Myocyte (in vitro differentiated cells): ENCODE data around the gene FHOD3. TPM values are rescaled to one million over a fixed set of nuclear protein-coding genes. Genes with fewer than 3 reads are reported as not detected.
A peak's percentile ranks its signal among the peaks of the same experiment; 100 is the strongest.

Experiments
- DNase-seq: peaks from one replicate; pipeline ENCODE4 v3.0.0-alpha.2; 2012; ENCODE audit warnings: low read depth
- total RNA-seq: library from RNA; depleted of rRNA; stranded (reverse); fragments of >200 nt; gene quantifications from 2 replicates; pipeline ENCODE4 v1.2.3, GENCODE V29; 2014

The FHOD3 gene
- total RNA-seq, 1 donor from 2014 or later = 57.5 TPM

GRCh38 chr18:36505665-36506064, 208.2 kb downstream of the FHOD3 start:
- DNase-seq = no peak

DNA sequence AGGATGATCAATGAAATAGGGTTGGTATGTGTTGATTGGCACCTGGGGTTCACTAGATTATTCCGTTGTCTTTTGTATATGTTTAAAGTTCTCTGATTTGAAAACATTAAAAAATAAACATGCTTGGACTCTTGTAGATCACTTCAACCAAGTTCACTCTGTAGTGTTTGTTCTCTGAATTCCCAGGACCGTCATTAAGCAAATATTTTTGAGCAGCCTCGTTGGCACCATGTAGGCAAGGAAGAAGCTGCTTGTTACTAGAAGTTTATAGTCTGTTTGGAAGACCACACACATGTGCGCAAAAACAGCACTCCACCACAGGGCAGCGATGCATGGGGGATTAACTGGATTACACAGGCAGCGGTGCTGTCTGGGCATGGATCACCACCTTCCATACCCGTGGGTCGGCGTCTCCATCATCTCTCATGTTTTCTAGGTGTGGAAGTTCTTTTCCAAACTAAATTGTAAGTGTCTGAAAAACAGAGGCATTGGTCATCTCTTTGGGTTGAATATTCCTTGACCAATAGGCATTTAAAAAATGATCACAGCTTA, 212.2 kb downstream of the FHOD3 start:
- DNase-seq = no peak

DNA sequence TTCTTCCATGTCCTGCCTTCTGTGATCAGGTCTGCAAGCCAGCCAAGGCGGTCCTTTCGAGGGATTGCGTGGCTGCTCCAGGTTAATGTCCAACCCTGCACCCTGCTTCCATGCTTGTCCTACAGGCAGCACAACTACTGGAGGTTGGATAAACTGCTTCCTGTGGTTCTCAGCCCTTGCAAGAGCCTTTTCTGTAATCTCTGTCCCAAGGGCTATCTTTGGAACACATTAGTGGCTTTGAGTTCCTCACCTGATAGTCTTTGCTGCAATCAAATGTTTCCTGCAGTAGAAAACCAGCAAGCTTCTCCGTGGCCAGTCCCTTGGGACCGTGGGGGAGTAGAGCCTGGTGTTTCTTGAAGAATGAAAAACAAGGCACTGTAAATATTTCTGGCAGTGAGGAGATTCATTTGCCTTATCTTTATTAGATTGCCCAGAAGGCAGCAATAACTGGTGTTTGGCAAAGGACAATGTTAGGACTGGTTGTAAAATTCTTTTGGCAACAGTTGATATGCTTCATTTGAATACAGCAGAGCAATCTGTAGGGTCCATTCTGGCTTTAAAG, 214.4 kb downstream of the FHOD3 start:
- DNase-seq = peak; percentile 55

GRCh38 chr18:36513556-36513955, 216.0 kb downstream of the FHOD3 start:
- peak; percentile 41 for DNase-seq

- peak; percentile 68 for DNase-seq
Observed at GRCh38 chr18:36514778-36515177, 217.3 kb downstream of the FHOD3 start.

GRCh38 chr18:36516258-36516657, 218.7 kb downstream of the FHOD3 start:
- DNase-seq = no peak

GRCh38 chr18:36516726-36517125, 219.2 kb downstream of the FHOD3 start:
- DNase-seq = no peak

- peak; percentile 82 for DNase-seq
Observed at GRCh38 chr18:36518839-36519238, 221.3 kb downstream of the FHOD3 start.

- DNase-seq = peak; percentile 93
Observed at GRCh38 chr18:36519358-36519757, 221.8 kb downstream of the FHOD3 start.

DNA sequence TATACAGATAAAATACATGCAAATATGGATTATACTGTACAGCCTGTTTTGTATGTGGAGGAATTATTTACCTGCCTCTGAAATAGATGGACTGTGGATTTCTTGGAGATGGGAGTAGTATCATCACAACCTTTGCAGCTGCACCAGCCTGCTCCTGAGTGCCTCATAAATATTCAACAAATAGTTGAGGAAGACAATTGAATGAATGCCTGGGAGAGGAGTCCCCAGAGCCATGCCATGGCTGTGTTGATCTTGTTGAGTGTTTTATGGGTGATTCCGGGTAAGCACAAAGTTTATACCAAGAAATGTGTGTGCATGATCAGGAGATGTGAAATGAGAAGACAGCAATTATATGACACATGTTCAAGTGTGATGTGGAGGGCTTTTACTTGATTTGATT, 225.0 kb downstream of the FHOD3 start:
- no peak for DNase-seq

DNA sequence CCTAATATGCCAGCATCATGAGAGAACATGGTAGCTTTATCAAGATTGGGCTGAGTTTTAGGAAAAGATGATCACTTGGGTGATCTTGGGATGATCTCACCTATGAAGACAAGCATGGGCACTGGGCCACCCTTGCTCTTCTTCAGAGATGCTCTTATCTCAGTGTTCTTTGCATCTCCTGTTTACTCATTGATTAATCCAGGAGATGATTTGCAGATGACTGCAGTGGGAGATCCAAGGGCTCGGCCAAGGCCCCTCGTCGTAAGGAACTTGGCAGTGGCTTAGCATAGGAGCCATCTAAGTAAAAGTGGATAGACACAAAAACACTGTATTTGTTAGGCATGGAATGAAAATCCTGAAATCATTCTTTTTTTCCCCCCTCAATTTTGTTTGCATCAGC, 228.4 kb downstream of the FHOD3 start:
- DNase-seq = no peak

DNA sequence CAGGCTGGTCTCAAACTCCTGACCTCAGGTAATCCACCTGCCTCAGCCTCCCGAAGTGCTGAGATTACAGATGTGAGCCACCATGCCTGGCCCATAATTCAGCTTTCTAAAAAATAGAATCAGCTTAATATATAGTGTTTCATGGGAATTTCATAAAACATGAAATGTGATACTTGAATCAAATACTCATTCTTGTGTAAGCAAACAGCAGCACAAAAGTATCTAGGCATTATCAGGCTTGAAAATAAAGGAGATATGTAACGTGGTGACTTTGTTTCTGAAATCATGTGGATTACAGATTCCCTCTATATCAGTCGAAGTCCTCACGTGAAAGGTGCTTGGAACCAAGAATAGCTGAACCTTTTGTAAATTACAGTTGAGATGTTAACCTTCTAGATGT, 229.1 kb downstream of the FHOD3 start:
- no peak for DNase-seq

DNA sequence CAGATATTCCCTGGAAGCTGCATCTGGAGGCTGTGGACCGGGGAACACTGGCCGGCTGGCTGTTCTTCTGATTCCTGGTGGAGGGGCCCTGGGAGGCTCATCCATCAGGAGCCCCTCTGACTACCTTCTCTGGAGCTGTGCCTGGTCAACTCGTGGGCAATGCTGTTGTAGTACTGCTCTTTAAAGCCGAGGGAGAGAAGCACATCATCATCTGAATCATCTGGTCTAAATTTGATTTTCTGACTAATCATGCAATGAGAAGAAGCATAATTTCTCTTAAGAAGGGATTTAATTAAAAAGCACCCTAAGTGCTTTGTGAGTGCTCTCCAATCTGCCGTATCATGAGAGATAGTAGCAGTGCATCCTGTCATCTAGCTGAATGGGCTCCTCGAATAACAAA, 229.5 kb downstream of the FHOD3 start:
- DNase-seq = no peak

DNA sequence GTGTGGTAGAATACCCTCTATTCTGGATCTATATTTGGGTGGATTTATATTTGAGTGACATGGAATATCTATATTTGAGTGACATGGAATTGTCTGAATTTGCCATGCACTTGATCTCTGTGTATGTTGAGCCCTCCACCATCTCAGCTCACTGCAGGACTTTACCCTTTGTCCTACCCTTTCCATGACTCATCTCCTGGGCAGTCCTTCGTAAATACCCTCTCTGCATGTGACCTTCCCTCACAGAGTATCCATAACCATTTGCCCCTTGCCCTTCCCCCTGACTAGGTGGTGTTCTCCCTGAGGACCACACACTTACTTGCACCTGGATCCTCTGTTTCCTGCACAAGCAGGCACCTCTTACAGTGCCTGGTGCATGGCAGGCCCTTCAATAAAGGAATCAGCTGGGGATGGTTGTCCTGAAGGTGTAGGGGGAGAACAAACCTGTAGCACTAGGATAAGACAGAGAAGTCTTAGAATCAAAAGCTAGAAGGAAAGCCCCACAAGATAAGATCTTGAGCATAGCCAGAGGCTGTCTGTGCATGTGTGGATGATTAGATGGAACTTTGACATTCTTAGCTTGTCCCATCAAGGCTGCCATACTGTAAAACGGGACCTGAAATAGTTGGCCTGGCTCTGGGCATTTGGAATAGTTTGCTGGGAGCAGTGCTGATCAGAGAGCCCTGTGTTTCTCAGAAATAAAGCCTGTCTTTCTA, 230.4 kb downstream of the FHOD3 start:
- DNase-seq = no peak

GRCh38 chr18:36529747-36530146, 232.2 kb downstream of the FHOD3 start:
- DNase-seq = no peak

DNA sequence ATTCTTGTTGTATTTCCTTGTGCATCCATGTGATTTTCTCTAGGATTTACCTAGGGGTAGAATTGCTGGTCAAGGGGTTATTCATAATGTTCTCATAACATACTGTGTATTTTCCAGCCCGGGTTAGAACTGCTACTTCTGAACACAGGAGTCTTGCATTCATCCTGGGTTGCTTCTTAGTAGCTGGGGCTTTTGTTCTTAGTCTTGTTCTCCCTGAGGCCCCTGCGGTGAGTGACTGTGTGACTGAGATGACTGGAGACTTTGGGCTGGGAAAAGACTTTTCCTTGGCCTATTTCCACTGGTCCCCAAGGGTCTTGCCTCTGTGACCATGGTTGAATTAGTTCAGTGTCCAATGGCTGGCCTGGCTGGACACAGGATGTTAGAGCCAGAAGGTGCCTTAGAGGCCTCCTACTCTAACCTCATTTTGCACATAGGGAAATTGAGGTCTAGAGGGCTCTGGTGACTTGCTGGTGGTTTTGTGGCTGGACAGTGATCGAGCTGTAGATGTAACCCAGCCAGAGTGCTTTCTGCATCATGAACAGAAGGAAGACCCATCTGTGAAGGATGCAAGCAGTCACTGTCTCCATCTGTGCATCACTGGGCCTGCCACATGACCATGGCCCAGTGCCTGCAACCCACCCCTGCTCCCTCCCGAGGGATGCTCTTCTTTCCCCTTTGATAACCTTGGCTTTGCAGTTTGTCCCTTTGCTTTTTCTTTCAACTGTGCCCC, 233.3 kb downstream of the FHOD3 start:
- DNase-seq = no peak

GRCh38 chr18:36531636-36532035, 234.1 kb downstream of the FHOD3 start:
- DNase-seq = no peak

- peak; percentile 61 for DNase-seq
Observed at GRCh38 chr18:36532394-36532793, 234.9 kb downstream of the FHOD3 start.

DNA sequence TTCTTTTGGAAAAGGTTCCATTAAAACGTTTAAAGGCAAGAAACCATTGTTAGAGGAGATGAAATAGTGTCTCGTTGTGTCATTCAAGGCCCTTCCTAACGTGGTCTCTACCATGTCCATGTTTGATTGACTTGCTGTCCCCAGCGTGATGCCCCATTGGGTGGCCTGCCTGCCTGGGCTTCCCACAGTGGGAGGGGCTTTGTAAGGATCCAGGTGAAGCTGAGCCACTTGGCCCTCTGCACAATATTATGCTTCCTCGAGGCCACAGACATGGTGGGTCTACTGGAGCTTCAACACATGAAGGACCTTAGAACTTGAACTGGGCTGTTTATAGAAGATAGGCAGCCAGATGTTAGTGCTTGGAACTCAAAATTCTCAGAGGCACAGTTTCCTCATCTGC, 235.3 kb downstream of the FHOD3 start:
- no peak for DNase-seq

- DNase-seq = no peak
Observed at GRCh38 chr18:36533446-36534153, 236.1 kb downstream of the FHOD3 start.

- DNase-seq = peak; percentile 22
Observed at GRCh38 chr18:36534154-36534688, 236.7 kb downstream of the FHOD3 start.
